ENCODE measurements around the gene VAT1.
"Not testable (repeated sequence)": the region's sequence is repeated elsewhere in the genome, so short reads cannot be mapped to it uniquely, and the experiment has no call there.

The VAT1 gene

GRCh38 chr17:43003542-43004172 is 18.5 kb downstream of the VAT1 start:
- no peak for DNase-seq

GRCh38 chr17:43000894-43001293 is 21.3 kb downstream of the VAT1 start:
- DNase-seq: not testable (repeated sequence)

DNA sequence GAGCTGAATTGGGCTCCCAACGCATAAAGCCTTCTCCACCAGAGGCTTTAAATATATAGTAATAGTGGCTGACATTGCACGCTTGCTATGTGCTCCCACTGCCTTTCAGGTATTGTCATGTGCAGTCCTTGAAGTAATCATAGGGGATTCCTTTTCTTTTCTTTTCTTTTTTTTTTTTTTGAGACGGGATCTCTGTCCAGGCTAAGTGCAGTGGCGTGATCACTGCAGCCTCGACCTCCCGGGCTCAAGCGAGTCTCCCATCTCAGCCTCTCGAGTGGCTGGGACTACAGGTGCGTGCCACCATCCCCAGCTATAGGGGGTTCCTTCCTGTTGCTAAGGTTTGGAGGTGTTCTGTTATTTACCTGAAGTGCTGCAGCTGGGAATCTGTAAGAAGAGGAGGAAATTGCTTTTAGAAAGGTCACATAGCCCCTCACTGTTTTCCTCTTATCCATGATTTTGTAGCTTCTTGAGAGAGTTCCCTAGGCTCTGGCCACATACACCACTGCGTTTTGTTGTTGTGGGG is 23.1 kb downstream of the VAT1 start:
- no peak for DNase-seq

DNA sequence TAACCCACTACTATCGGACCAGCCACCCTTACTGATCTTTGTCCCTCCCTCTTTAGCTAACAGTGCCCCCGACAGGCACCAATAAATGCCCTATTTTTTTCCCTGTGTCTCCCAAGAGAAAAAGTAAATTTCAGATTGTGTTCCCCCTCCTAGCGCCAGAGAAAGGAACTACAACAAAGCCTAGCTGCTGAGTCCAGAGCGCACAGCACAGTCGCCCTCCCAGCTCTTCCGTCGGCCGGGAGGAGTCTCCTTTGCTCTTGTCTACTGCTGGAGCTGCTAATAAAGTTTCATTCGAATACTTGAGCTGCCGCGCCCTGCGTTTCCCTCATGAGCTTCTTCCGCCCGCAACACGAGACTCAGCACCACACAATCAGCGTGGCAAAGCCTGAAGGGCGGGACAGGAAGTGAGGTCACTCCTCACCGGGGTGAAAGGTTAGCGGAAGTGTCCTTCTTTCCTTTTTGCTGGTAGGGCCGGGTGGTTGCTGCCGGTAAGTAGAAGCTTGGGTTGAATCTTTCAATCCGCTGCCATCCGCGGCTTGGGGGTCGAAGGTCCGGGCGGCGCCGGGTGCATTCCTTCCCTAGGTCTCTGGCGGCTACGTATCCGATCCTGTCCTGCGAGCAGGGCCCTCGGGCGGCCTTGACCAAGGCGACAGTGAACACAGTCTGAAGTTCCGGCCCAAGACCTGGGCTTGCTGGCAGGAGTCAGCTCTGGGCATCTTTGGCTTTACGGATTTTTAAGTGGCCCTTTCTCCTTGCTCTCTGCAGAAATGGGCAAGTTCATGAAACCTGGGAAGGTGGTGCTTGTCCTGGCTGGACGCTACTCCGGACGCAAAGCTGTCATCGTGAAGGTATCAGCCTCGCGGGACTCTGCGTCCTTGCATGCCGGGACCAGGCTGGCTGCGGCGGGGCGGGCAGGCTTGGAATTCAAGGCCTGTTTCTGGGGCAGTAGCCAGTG is 23.9 kb downstream of the VAT1 start, which contains the start of gene RPL27:
Gene RPL27 (plus strand): TSS at position 436 of the 955 bp plus-strand sequence. CDS start 332 bp downstream, at position 768.
- DNase-seq: peak; percentile 96 to 97

DNA sequence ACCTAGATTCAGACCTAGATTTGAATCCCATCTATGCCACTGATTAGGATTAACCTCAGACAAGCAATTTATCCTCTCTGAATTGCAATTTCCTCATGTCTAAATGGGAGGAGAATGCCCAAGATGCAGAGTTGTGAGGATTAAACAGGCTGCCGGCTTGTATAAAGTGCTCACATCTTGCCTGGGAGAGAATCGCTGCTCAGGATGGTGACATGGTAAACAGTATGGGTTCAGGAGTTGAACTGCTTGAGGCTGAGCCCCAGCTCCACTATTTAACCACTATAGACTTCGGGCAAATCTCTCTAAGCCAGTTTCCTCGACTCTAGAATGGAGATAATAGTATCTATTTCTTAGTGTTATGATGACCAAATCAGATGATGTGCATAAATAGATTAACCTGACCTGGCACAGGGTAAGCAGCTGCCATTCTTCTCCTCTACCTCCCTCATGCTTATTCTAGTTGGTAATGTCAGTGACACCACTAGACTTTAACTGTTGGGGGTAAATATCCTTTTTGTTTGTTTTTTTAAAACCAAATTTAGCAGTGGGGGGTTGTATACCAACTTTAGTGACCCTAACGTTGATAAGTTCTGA is 24.7 kb downstream of the VAT1 start:
- no peak for DNase-seq

- DNase-seq: not testable (repeated sequence)
Measured at GRCh38 chr17:42993913-42994312, 28.3 kb downstream of the VAT1 start.

DNA sequence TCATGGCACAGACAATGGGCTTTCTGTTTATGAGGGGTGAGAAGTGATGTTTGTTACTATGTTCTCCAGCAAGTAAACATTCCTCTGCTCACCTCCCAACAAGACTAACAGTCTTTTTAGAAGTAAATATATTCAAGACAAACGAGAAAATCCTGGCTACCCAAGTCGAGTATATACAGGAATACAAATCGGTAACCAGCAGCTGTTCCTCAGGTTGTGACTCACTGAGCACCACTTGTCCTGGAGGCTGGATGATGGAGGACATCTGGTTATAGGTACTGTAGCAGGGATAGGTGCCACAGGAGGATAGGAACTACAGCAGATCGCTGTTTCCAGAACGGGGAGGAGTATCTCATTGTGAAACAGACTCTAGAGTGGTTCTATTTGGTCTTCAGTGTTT is 29.3 kb downstream of the VAT1 start:
- no peak for DNase-seq

DNA sequence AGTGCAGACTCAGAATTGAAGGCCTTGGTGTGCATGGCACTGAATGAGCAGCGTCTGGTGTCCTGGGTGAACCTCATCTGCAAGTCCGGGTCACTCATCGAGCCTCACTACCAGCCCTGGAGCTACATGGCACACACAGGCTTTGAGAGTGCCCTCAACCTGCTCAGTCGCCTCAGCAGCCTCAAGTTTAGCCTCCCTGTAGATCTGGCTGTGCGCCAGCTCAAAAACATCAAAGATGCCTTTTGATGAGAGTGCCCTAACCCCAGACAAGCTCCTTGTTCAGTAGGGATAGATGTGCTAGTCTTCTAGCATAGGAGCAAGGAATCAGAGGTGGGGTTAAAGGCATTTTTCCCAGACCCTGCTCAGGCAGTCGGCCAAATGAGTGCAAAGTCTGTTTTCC is 30.7 kb downstream of the VAT1 start:
- DNase-seq: no peak

GRCh38 chr17:42989726-42990652 is 32.2 kb downstream of the VAT1 start:
- no peak for DNase-seq

DNA sequence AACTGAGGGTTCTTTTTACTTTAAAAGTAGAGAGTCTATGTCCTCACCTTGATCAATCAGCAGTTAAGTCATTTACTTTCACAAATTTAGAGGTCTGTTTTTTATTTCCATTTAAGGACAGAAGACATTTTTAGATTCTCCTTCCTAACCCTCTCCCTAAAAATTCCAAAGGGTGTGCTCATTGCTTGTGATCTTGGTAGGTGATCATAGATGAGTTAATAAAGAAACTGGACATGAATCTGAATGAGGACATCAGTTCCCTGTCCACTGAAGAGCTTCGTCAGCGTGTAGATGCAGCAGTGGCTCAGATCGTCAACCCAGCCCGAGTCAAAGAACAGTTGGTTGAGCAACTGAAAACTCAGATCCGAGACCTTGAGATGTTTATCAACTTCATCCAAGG is 33.0 kb downstream of the VAT1 start:
- no peak for DNase-seq

DNA sequence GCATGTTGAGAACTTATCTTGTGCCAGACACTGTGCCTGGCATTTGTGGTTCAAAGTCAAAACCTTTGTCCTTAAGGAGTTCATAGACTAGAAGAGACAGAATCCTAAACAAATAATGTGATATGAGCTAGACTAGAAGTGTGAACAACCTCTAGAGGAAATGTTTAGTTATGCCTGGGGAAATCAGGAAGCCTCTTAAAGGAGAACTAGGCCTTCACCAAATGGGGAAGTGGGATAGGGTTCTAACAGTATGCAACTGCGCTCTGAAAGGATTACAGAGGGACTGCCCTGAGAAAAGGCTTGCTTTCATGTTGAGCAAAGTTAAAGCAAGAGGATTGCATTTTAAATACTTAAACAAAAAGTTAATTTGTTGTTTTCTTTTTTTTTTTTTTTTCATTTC is 37.0 kb downstream of the VAT1 start:
- no peak for DNase-seq

GRCh38 chr17:42982266-42982665 is 39.9 kb downstream of the VAT1 start:
- DNase-seq: no peak

GRCh38 chr17:42980766-42981397 is 41.3 kb downstream of the VAT1 start:
- peak; percentile 73 to 77 for DNase-seq

GRCh38 chr17:42980274-42980765 is 41.9 kb downstream of the VAT1 start, which contains the start of gene RUNDC1:
TSS of gene RUNDC1 (plus strand) at chr17:42980565. CDS start at chr17:42980577, 12 bp downstream.
- DNase-seq: peak; percentile 93 to 95

DNA sequence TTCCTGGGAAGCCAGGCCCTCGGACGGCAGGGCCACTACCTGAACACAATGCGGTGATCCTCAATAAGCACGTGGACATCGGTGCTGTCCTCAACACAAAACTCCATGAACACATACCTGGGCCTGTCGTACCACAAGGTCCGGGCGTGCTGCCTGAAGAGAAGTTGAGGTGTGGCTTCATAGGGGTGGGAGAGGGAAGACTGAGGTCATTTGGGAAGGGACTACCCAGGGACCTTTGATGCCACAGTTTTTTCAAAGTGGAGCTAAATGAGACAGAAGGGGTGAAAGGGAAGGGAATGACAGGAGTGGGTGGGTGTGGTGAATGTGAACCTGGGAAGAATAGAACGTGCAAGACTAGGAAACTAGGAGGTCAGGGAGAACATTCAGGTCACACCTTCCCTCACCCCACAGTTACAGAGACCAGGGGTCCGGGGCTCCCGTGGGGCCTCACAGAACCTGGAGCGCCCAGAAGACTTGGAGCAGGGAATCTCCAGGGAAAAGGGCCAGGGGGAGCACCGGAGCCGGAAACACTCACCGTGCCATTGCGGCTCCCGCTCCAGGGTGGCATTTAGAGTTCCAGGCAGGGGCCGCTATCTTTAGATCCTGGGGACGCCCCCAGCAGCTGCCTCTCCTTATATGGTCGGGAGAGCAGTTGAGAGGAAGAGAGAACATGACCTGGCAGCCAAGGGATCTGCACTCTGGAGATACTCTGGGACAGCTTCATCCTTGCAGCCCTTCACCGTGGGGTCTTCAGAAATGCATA is 42.5 kb downstream of the VAT1 start, which contains the start of gene PTGES3L:
Gene PTGES3L (minus strand): TSS at position 570 of the 763 bp plus-strand sequence. CDS start 27 bp downstream, at position 543.
- DNase-seq: peak; percentile 37 to 39

DNA sequence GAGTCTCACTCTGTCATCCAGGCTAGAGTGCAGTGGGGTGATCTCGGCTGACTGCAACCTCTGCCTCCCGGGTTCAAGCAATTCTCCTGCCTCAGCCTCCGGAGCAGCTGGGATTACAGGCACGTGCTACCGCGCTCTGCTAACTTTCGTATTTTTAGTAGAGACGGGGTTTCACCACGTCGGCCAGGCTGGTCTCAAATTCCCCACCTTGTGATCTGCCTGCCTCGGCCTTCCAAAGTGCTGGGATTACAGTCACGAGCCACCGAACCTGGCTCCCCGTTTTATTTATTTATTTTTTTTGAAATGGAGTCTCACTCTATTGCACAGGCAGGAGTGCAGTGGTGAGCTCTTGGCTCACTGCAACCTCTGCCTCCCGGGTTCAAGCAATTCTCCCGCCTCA is 46.5 kb downstream of the VAT1 start:
- DNase-seq: not testable (repeated sequence)

DNA sequence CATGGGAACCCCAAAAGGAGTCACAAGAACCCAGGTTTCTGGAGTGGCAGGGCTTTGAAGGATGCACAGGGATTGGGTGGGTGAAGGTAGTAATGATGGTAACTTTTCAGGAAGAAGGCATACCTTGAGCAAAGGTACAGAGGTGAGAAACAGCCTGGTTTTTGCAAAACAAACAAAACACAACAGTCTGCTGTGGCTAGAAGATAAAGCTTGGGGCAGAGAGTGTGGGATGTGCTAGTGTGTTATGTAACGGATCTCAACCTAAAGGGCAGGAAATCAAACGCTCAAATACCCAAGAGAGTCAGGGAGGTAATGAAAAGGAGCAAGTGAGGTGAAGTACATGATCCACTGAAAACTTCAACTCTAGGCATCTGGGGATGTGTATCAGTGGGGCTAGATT is 46.9 kb downstream of the VAT1 start:
- no peak for DNase-seq

GRCh38 chr17:42973323-42973722 is 48.9 kb downstream of the VAT1 start:
- not testable (repeated sequence) for DNase-seq

DNA sequence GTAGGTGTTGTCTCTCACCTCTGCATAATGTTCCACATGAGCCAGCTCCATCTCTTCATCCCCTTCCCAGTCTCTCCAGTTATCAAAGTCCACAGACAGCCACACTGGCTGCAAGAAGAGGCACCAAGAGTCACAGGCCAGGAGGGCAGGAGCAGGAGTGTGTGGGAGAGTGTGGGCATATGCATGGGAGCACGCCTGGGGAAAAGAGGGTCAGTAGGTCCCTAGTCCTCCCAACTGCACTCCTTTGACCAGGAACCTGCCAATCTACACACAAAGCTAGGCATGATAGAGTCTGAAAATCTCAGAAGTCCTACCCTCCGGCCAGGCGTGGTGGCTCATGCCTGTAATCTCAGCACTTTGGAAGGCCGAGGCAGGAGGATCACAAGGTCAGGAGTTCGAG is 50.6 kb downstream of the VAT1 start:
- DNase-seq: no peak

DNA sequence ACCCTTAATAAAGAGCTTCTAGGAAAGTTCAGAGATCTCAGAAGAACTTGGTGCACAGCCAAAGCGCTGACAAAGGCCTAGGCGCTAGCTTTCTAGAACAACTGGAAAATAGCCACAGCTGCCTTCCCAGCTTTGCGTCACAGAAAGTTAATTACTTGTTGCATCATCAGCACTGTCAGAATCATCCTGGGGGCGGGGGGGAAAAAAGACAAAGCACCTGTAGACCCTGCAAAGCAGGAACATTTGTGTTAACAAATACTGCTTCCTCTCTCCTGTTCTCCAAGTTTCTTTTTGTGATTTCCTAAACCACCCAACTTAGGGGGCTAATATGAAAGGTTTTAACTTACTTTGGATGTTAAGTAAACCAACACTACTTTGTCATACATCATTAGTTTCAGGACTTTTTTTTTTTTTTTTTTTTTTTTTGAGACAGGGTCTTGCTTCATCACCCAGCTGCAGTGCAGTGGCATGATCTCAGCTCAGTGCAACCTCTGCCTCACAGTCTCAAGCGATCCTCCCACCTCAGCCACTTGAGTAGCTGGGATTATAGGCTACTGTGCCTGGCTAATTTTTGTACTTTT is 53.1 kb downstream of the VAT1 start:
- DNase-seq: no peak

Measured in stimulated activated CD4-positive, alpha-beta T cell treated with anti-CD3 and anti-CD28 coated beads, Interleukin-2, amount 100 ng/mL, for 24 hours (primary cell).